Measurements from ENCODE around the gene MAP4K2.

DNA sequence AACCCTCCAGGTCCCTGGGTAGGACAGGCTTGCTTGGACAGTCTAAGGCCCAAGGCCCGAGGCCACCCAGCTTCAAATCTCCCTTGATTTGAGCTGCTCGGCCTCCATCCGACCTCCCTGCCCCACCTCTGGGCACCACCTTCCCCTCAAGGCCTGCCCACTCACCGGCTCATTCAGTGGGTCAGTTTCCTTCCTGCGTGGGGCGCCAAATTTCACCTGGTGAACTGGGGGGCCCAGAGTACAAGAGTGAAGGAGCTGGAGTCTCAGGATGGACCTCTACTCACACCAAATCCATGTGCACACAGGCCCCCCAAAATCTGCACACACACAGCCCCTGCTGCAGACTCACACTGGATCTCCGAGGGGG lies 3.8 kb downstream of the MAP4K2 start:
- TF ChIP-seq POLR2AphosphoS5 (IDR thresholded peaks at IDR 0.05): no peak
- TF ChIP-seq, protein P1, sequence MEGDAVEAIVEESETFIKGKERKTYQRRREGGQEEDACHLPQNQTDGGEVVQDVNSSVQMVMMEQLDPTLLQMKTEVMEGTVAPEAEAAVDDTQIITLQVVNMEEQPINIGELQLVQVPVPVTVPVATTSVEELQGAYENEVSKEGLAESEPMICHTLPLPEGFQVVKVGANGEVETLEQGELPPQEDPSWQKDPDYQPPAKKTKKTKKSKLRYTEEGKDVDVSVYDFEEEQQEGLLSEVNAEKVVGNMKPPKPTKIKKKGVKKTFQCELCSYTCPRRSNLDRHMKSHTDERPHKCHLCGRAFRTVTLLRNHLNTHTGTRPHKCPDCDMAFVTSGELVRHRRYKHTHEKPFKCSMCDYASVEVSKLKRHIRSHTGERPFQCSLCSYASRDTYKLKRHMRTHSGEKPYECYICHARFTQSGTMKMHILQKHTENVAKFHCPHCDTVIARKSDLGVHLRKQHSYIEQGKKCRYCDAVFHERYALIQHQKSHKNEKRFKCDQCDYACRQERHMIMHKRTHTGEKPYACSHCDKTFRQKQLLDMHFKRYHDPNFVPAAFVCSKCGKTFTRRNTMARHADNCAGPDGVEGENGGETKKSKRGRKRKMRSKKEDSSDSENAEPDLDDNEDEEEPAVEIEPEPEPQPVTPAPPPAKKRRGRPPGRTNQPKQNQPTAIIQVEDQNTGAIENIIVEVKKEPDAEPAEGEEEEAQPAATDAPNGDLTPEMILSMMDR (IDR thresholded peaks at IDR 0.05): no peak
- TF ChIP-seq POLR2A (IDR thresholded peaks at IDR 0.05): no peak
- no peak for TF ChIP-seq EP300 (IDR thresholded peaks at IDR 0.05)

Data from sigmoid colon (tissue), 4 donors.